Activated CD4-positive, alpha-beta T cell treated with anti-CD3 and anti-CD28 coated beads for 36 hours (primary cell): ENCODE results near the gene GPATCH1. TPM values are rescaled to one million over a fixed set of nuclear protein-coding genes. Genes with fewer than 3 reads are reported as not detected.
"Not testable (repeated sequence)": the region's sequence is repeated elsewhere in the genome, so short reads cannot be mapped to it uniquely, and the experiment has no call there.

Source experiments
- ATAC-seq: fragments of 200-7000 bp; cut with Tn5 transposase; one replicate; pipeline ENCODE4 v1.10.0; 2021; ENCODE audit warnings: mild to moderate bottlenecking, moderate library complexity
- CTCF ChIA-PET: fragments of 350-600 bp; sonication (Branson Sonifier 250); formaldehyde crosslinking; loops from one replicate; lab custom pipeline; 2021; ENCODE audit warnings: antibody characterized with exemption; lab: Charles Lee
- POLR2A ChIA-PET: fragments of 350-600 bp; sonication (Branson Sonifier 250); formaldehyde crosslinking; loops from one replicate; lab custom pipeline; 2021; ENCODE audit warnings: antibody characterized with exemption, inconsistent platforms; lab: Charles Lee
- DNase-seq: peaks from one replicate; pipeline ENCODE4 v3.0.0-alpha.2; 2020
- H3K27ac Mint-ChIP-seq: one replicate; pipeline ENCODE4 v1.8.0; 2021; ENCODE audit warnings: mixed read lengths
- H3K27me3 Mint-ChIP-seq: one replicate; pipeline ENCODE4 v1.8.0; 2021; ENCODE audit warnings: mixed read lengths
- H3K36me3 Mint-ChIP-seq: one replicate; pipeline ENCODE4 v1.8.0; 2021; ENCODE audit warnings: low read depth, mixed read lengths
- H3K4me1 Mint-ChIP-seq: one replicate; pipeline ENCODE4 v1.8.0; 2021; ENCODE audit warnings: mixed read lengths
- H3K4me3 Mint-ChIP-seq: one replicate; pipeline ENCODE4 v1.8.0; 2021; ENCODE audit warnings: mild to moderate bottlenecking, moderate library complexity, mixed read lengths
- H3K9me3 Mint-ChIP-seq: one replicate; pipeline ENCODE4 v1.8.0; 2021; ENCODE audit warnings: low read depth, mixed read lengths
- intact Hi-C, 2 experiments: fragments of 100-400 bp; cut with DNase I in 1 of 2; cut with micrococcal nuclease in 1 of 2; formaldehyde crosslinking; loops; one replicate each; pipeline versions ENCODE4 v1.14.2 to v1.15.1; 2022 to 2024; cut with DNase I, micrococcal nuclease
- total RNA-seq, 2 experiments: library from RNA; stranded (reverse); gene quantifications; one replicate each; pipeline ENCODE4 v1.2.3, GENCODE V29; 2021

The GPATCH1 gene
- total RNA-seq, 2 experiments from 2014 or later = 9.5 to 11.1 TPM

DNA sequence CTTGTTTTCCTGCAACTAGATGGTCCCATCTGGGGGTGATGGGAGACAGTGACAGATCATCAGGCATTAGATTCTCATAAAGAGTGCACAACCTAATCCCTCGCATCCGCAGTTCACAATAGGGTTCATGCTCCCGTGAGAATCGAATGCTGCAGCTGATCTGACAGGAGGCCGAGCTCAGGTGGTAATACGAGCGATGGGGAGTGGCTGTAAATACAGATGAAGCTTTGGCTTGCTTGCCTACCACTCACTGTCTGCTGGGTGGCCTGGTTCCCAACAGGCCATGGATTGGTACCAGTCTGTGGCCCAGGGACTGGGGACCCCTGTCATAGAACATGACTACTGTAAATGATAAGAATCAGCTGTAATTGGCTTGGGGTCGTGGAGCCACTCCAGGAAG, 78.9 kb downstream of the GPATCH1 start:
- ATAC-seq (no peak), DNase-seq (no peak)
- POLR2A ChIA-PET = interaction anchor here (1.0 to 2.2 kb wide), 2 partner anchors 17 to 18 kb away, joined by 3 to 8 read pairs; no protein-coding TSS in a partner anchor
- H3K9me3 Mint-ChIP-seq = no peaks in the 10 kb centered on the region
- H3K4me1 Mint-ChIP-seq = peaks cover 34% of the 10 kb centered on the region
- H3K27me3 Mint-ChIP-seq = no peaks in the 10 kb centered on the region
- no peaks in the 10 kb centered on the region for H3K36me3 Mint-ChIP-seq
- CTCF ChIA-PET = interaction anchor here (0.8 to 5.9 kb wide), 9 partner anchors 10 to 76 kb away, joined by 3 to 31 read pairs (median 5); no protein-coding TSS in a partner anchor
- intact Hi-C loops = loop anchor here (1.0 to 2.0 kb wide), 2 partner anchors 17 kb away; no protein-coding TSS in a partner anchor
- no peak overlapping the region for H3K4me3 Mint-ChIP-seq
- H3K27ac Mint-ChIP-seq = peak overlapping the region; percentile 83

DNA sequence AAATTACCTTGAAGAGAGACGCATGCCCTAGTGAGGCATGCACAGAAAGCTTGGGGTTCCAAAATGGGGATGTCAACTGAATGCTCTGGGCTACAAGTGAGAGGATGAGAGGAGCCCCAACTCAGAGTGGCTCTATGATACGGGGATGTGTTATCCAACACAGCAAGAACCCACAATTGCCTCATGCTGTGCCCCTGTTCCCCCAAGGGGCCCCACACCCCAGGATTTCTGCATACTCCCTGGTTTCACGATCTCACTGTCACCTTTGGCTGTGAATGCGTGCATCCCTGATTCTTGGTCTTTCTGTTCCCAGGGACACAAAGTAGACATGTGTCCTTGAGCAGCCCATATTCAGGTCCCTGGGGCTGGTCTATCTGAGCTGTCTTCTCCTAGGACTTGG, 80.2 kb downstream of the GPATCH1 start:
- Mint-ChIP-seq H3K36me3 (no peaks in the 10 kb centered on the region), H3K4me3 (no peak overlapping the region), H3K4me1 (peaks cover 34% of the 10 kb centered on the region), H3K27ac (peak overlapping the region; percentile 83), H3K9me3 (no peaks in the 10 kb centered on the region), H3K27me3 (no peaks in the 10 kb centered on the region)
- intact Hi-C loops = loop anchor here in 1 of 2 experiments (2.0 kb wide), 1 partner anchor 16 kb away; no protein-coding TSS in a partner anchor
- DNase-seq (no peak), ATAC-seq (no peak)
- ChIA-PET CTCF (interaction anchor here (1.2 to 5.9 kb wide), 5 partner anchors 10 to 36 kb away, joined by 4 to 31 read pairs (median 5); no protein-coding TSS in a partner anchor), POLR2A (interaction anchor here (2.2 kb wide), 1 partner anchor 16 kb away, joined by 8 read pairs; no protein-coding TSS in a partner anchor)

DNA sequence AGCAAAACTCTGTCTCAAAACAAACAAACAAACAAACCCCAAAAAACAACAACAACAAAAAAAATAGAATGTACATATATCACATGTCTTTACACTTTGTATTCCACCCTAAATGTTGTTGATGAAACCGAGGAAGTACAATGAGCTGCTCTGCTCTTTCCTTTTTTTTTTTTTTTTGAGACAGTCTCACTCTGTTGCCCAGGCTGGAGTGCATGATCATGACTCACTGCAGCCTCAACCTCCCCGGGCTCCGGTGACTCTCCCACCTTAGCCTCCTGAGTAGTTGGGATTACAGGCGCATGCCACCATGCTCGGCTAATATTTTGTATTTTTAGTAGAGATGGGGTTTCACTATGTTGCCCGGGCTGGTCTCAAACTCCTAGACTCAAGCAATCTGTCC, 82.5 kb downstream of the GPATCH1 start:
- Mint-ChIP-seq H3K4me1 (peaks cover 25% of the 10 kb centered on the region), H3K27ac (no peak overlapping the region), H3K9me3 (no peaks in the 10 kb centered on the region), H3K4me3 (no peak overlapping the region), H3K36me3 (peaks cover 2% of the 10 kb centered on the region), H3K27me3 (no peaks in the 10 kb centered on the region)
- ATAC-seq = no peak
- intact Hi-C loops = no loop called here
- DNase-seq = no peak
- ChIA-PET CTCF (interaction anchor here (0.8 to 1.4 kb wide), 2 partner anchors 13 to 21 kb away, joined by 3 to 10 read pairs; no protein-coding TSS in a partner anchor), POLR2A (no interaction called here)

DNA sequence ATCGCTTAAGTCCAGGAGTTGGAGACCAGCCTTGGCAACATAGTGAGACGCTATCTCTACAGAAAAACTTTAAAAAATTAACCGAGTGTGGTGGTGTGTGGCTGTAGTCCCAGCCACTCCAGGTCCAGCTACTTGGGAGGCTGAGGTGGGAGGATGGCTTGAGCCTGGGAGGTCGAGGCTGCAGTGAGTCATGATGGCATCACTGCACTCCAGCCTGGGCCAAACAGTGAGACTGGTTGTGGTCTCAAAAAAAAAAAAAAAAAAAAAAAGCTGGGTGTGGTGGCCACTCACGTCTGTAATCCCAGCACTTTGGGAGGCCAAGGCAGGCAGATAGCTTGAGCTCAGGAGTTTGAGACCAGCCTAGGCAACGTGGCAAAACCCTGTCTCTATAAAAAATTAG, 85.1 kb downstream of the GPATCH1 start:
- H3K36me3 Mint-ChIP-seq, ATAC-seq, POLR2A ChIA-PET, H3K9me3 Mint-ChIP-seq, intact Hi-C loops, DNase-seq, H3K4me3 Mint-ChIP-seq, H3K27me3 Mint-ChIP-seq, H3K27ac Mint-ChIP-seq, H3K4me1 Mint-ChIP-seq: not testable (repeated sequence)
- CTCF ChIA-PET = interaction anchor here (1.4 to 1.6 kb wide), 2 partner anchors 20 to 22 kb away, joined by 3 to 5 read pairs; no protein-coding TSS in a partner anchor

DNA sequence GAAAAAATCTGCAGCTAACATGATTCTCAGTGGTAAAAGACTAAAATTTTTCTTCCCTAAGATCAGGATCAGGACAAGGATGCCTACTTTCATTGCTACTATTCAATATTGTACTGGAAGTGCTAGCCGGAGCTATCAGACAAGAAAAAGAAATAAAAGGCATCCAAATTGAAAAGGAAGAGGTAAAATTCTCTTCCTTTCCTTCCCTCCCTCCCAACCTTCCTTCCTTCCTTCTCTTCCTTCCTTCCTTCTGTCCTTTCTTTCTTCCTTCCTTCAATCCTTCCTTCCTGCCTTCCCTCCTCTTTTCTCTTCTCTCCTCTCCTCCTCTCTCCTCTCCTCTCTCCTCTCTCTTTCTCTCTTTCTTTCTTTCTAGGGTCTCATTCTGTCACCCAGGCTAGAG, 86.5 kb downstream of the GPATCH1 start:
- ChIA-PET POLR2A (no interaction called here), CTCF (interaction anchor here (0.7 to 1.6 kb wide), 5 partner anchors 8 to 1214 kb away, joined by 3 to 5 read pairs (median 3); no protein-coding TSS in a partner anchor)
- no peak overlapping the region for H3K27ac Mint-ChIP-seq
- H3K9me3 Mint-ChIP-seq = no peaks in the 10 kb centered on the region
- DNase-seq (no peak), ATAC-seq (no peak)
- no peak overlapping the region for H3K4me3 Mint-ChIP-seq
- no peaks in the 10 kb centered on the region for H3K27me3 Mint-ChIP-seq
- H3K36me3 Mint-ChIP-seq = peaks cover 6% of the 10 kb centered on the region
- intact Hi-C loops = no loop called here
- H3K4me1 Mint-ChIP-seq = peaks cover 1% of the 10 kb centered on the region

DNA sequence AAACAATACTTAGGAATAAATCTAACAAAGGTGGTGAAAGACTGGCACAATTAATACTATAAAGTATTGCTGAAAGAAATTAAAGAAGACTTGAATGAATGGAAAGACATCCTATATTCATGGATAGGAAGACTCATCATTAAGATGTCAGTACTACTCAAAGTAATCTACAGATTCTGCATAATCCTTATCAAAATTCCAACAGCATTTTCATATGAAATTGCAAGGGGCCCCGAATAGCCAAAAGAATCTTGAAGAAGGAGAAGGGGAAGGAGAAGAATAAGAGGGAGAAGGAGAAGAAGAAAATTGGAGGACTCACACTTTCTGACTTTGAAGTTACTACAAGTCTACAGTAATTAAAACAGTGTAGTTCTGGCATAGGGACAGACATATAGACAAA, 87.5 kb downstream of the GPATCH1 start:
- intact Hi-C loops = no loop called here
- Mint-ChIP-seq H3K9me3 (no peaks in the 10 kb centered on the region), H3K27ac (no peak overlapping the region), H3K36me3 (peaks cover 6% of the 10 kb centered on the region), H3K4me3 (no peak overlapping the region), H3K4me1 (peaks cover 5% of the 10 kb centered on the region), H3K27me3 (no peaks in the 10 kb centered on the region)
- no peak for ATAC-seq
- ChIA-PET POLR2A (no interaction called here), CTCF (interaction anchor here (0.9 to 1.4 kb wide), 2 partner anchors 10 to 11 kb away, joined by 3 to 4 read pairs; no protein-coding TSS in a partner anchor)
- DNase-seq = no peak

DNA sequence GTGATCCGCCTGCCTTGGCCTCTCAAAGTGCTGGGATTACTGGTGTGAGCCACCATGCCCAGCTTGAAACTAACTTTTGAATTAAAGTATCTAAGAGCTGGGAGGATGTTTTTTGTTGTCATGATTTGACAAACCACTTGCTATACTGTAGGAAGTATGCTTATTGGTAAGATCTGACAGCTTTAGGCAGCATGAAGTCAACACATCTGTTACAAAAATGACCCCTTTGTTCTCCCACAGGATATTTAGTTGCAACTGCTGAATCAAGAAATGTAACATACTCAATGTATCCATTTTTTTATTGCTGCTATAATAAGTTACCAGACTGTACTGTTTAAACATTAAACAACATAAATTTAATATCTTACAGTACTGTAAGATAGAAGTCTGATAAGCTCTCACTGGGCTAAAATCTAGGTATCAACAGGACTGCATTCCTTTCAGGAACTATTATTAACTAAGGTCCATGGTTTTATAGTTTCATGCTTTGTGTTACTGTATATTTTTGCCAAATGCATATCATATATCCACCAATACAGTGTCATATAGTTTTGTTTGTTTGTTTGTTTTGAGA, 90.3 kb downstream of the GPATCH1 start:
- ChIA-PET POLR2A (no interaction called here), CTCF (interaction anchor here (1.2 kb wide), 1 partner anchor 10 kb away, joined by 4 read pairs; no protein-coding TSS in a partner anchor)
- no peak overlapping the region for H3K4me3 Mint-ChIP-seq
- intact Hi-C loops = no loop called here
- H3K36me3 Mint-ChIP-seq = peaks cover 6% of the 10 kb centered on the region
- H3K27ac Mint-ChIP-seq = no peak overlapping the region
- H3K27me3 Mint-ChIP-seq = no peaks in the 10 kb centered on the region
- DNase-seq (no peak), ATAC-seq (no peak)
- peaks cover 21% of the 10 kb centered on the region for H3K4me1 Mint-ChIP-seq
- no peaks in the 10 kb centered on the region for H3K9me3 Mint-ChIP-seq

DNA sequence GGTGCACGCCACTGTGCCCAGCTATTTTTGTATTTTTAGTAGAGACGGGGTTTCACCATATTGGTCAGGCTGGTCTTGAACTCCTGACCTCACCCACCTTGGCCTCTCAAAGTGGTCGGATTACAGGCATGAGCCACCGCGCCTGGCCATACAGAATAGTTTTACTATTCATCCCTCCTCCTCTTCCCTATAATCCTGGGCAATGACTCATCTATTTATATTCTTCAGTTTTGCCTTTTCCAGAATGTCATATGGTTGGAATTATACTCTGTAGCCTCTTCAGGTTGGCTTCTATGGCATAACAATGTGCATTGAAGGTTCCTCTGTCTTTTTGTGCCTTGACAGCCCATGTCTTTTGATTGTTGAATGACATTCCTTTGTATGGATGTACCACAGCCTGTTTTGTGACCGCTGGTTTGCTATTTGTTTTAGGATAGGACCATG, 91.0 kb downstream of the GPATCH1 start:
- peaks cover 23% of the 10 kb centered on the region for H3K4me1 Mint-ChIP-seq
- ATAC-seq (no peak), DNase-seq (no peak)
- no peaks in the 10 kb centered on the region for H3K9me3 Mint-ChIP-seq
- POLR2A ChIA-PET = no interaction called here
- H3K27ac Mint-ChIP-seq = no peak overlapping the region
- intact Hi-C loops = no loop called here
- peaks cover 8% of the 10 kb centered on the region for H3K36me3 Mint-ChIP-seq
- no peak overlapping the region for H3K4me3 Mint-ChIP-seq
- CTCF ChIA-PET = no interaction called here
- no peaks in the 10 kb centered on the region for H3K27me3 Mint-ChIP-seq

DNA sequence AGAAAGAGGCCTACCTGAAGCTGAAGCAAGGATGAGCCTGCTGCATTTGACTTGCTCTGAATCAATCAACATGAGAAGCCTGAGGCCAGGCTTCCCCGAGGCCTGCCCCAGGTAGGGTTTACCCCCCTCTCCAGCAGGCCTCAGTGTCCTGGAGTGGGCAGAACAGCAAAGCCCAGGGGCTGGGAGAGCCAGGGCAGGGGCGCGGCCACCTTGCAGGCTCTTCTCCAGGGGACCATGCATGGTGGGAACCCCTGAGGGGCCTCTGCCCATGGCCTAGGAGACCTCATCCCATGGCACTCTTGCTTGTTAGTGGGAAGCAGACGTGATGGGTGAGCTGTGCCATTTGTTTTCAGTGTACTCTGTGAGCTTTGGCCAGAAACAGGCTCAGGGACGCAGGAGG, 93.2 kb downstream of the GPATCH1 start:
- ChIA-PET CTCF (interaction anchor here (0.6 to 5.7 kb wide), 2 partner anchors 11 to 19 kb away, joined by 7 to 39 read pairs; no protein-coding TSS in a partner anchor), POLR2A (no interaction called here)
- no peak for ATAC-seq
- Mint-ChIP-seq H3K4me1 (peaks cover 35% of the 10 kb centered on the region), H3K27ac (no peak overlapping the region), H3K4me3 (no peak overlapping the region), H3K27me3 (no peaks in the 10 kb centered on the region), H3K9me3 (no peaks in the 10 kb centered on the region), H3K36me3 (peaks cover 3% of the 10 kb centered on the region)
- no peak for DNase-seq
- intact Hi-C loops = no loop called here

DNA sequence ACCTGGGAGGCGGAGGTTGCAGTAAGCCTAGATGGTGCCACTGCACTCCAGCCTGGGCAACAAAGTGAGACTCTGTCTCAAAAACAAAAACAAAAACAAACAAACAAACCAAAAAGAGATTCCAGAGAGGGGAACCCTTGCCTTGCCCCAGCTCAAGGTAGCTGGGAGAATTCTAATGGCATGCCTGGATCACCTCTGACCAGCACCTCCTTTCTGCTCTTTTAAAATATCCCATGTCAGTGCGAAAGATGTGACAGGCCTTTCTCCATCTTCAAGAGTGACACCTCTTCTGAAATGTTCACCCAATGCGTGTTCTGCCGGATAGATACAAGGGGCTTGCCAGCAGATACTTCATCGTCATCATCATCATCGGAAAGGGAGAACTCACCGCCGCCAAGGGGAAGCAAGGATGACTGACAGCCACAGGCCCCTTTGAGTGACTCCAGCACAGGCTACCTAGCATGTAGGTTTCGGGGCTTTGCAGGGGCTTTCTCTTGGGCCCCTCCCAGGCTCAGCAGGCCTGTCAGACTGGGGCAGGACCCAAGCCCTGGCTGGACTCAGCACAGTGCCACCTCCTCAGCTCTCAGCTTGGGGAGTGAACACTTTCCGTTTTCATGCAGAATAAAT, 94.3 kb downstream of the GPATCH1 start:
- POLR2A ChIA-PET = no interaction called here
- Mint-ChIP-seq H3K9me3 (no peaks in the 10 kb centered on the region), H3K36me3 (peaks cover 3% of the 10 kb centered on the region), H3K27me3 (no peaks in the 10 kb centered on the region), H3K27ac (no peak overlapping the region), H3K4me1 (peaks cover 37% of the 10 kb centered on the region), H3K4me3 (peak overlapping the region; percentile 86)
- CTCF ChIA-PET = interaction anchor here (1.1 to 5.7 kb wide), 5 partner anchors 8 to 41 kb away, joined by 3 to 39 read pairs (median 10); no protein-coding TSS in a partner anchor
- intact Hi-C loops = loop anchor here (5.0 kb wide), 3 partner anchors 483 to 768 kb away; partner anchors contain the start of genes DPY19L3 (in 1 of the 2), KCTD15 (in 1 of the 2) and NUDT19 (in 1 of the 2)
- DNase-seq = no peak
- no peak for ATAC-seq
